ENCODE data around the gene TAS2R40. TPM values are rescaled to one million over a fixed set of nuclear protein-coding genes. Genes with fewer than 3 reads are reported as not detected.

Gene TAS2R40
- total and polyA plus RNA-seq, 10 of the 15 experiments (the other 5 are each of a cell fraction or from before 2014, with no cell fraction given), result not detected

DNA sequence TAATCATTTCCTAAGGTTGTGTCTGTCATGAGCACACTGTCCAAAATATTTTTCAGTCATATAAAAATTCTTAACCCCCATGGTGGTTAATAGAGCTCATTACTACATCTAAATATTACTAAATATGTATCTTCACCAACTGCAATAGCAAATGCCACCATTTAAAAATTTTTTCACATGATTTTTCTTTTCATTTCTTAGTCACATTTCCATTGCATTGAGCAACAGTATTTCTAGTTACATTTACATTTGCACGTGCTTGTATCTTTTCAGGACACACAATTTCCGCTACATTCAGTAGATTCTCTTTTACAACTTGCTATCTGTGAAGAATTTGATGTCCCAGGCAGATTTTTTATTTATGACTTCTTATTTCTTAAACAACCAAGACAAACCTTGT, 5.2 kb upstream of the TAS2R40 start:
- intact Hi-C loops (cut with micrococcal nuclease; ENCODE audit: unreplicated experiment), result loop anchor here (5.0 to 10.0 kb wide), 2 partner anchors 584 to 612 kb away; no protein-coding TSS in a partner anchor
- SMC1A ChIA-PET (ENCODE audit: uncharacterized antibody, unreplicated experiment), result interaction anchor here (0.6 to 6.5 kb wide), 5 partner anchors 23 to 588 kb away, joined by 3 to 191 read pairs (median 5); partner anchors contain the start of gene GSTK1
- RAD21 ChIA-PET (ENCODE audit: unreplicated experiment), result interaction anchor here (1.0 to 1.1 kb wide), 2 partner anchors 210 to 211 kb away, joined by 3 read pairs; no protein-coding TSS in a partner anchor

More for the DNA sequence above, 5.2 kb upstream of the TAS2R40 start:
- no peak overlapping the region for H3K4me3 ChIP-seq
- 7% methylated on average over 2 of the region's 2 CpGs for WGBS (ENCODE audit: insufficient coverage, insufficient replicate concordance, low lambda C conversion rate, missing lambda C conversion rate)
- H4K20me1 ChIP-seq (ENCODE audit: control insufficient read depth, insufficient read depth), result no peaks in the 10 kb centered on the region
- no peak for ATAC-seq
- CTCF ChIA-PET, result interaction anchor here (0.9 to 11.5 kb wide), 5 partner anchors 10 to 334 kb away, joined by 3 to 434 read pairs (median 5); no protein-coding TSS in a partner anchor
- H3K4me1 ChIP-seq (ENCODE audit: control insufficient read depth, insufficient read depth, low read length), result no peaks in the 10 kb centered on the region
- no peak overlapping the region for H3K9ac ChIP-seq (ENCODE audit: control insufficient read depth, insufficient read depth, low read length)
- DNase-seq (ENCODE audit: low read depth, low spot score), result no peak
- H3K27me3 ChIP-seq (replicated peaks in 1 of 2; ENCODE audit: control insufficient read depth in 2 of 2, insufficient read depth in 2 of 2, low read length in 1 of 2), result no peaks in the 10 kb centered on the region; a peak in 2 of 4 replicates
- no TSS peak for BruUV-seq (replicated peaks)
- no peaks in the 10 kb centered on the region for H3K9me3 ChIP-seq (replicated peaks; ENCODE audit: control insufficient read depth, insufficient read depth, low read length)
- no peak overlapping the region for H2AFZ ChIP-seq (ENCODE audit: control insufficient read depth, low read depth, low read length)
- no peaks in the 10 kb centered on the region for H3K36me3 ChIP-seq (ENCODE audit: control insufficient read depth in 2 of 2, insufficient read depth in 2 of 2, low read length in 1 of 2)
- POLR2A ChIA-PET, result interaction anchor here (0.5 kb wide), 1 partner anchor 250 kb away, joined by 4 read pairs; no protein-coding TSS in a partner anchor
- TF ChIP-seq NFYA (IDR thresholded peaks at IDR 0.05; ENCODE audit: borderline replicate concordance, low read depth, low read length) (no peak), BMI1 (IDR thresholded peaks at IDR 0.05; ENCODE audit: borderline replicate concordance) (no peak), YY1 (IDR thresholded peaks at IDR 0.05; ENCODE audit: low read depth, low read length) (no peak), BCL11A (IDR thresholded peaks at IDR 0.05; ENCODE audit: low read depth, low read length) (no peak), LARP7 (IDR thresholded peaks at IDR 0.05) (no peak), SREBF1 (IDR thresholded peaks at IDR 0.05; ENCODE audit: low read length) (no peak), POLR2AphosphoS5 (IDR thresholded peaks at IDR 0.05; ENCODE audit: low read length) (no peak), RFX5 (IDR thresholded peaks at IDR 0.05; ENCODE audit: low read depth, low read length) (no peak), EGR1 (IDR thresholded peaks at IDR 0.05; ENCODE audit: borderline replicate concordance in 1 of 2, low read depth in 2 of 2, low read length in 2 of 2) (no peak), PAX8 (IDR thresholded peaks at IDR 0.05) (no peak), RELA (IDR thresholded peaks at IDR 0.05; ENCODE audit: borderline replicate concordance, partially characterized antibody) (no peak), POLR2A (IDR thresholded peaks at IDR 0.05; ENCODE audit: low read depth, low read length) (no peak)
- TF ChIP-seq, protein P1, sequence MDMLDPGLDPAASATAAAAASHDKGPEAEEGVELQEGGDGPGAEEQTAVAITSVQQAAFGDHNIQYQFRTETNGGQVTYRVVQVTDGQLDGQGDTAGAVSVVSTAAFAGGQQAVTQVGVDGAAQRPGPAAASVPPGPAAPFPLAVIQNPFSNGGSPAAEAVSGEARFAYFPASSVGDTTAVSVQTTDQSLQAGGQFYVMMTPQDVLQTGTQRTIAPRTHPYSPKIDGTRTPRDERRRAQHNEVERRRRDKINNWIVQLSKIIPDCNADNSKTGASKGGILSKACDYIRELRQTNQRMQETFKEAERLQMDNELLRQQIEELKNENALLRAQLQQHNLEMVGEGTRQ (IDR thresholded peaks at IDR 0.05; ENCODE audit: borderline replicate concordance, low read depth, low read length), result no peak
- TF ChIP-seq, protein P2, sequence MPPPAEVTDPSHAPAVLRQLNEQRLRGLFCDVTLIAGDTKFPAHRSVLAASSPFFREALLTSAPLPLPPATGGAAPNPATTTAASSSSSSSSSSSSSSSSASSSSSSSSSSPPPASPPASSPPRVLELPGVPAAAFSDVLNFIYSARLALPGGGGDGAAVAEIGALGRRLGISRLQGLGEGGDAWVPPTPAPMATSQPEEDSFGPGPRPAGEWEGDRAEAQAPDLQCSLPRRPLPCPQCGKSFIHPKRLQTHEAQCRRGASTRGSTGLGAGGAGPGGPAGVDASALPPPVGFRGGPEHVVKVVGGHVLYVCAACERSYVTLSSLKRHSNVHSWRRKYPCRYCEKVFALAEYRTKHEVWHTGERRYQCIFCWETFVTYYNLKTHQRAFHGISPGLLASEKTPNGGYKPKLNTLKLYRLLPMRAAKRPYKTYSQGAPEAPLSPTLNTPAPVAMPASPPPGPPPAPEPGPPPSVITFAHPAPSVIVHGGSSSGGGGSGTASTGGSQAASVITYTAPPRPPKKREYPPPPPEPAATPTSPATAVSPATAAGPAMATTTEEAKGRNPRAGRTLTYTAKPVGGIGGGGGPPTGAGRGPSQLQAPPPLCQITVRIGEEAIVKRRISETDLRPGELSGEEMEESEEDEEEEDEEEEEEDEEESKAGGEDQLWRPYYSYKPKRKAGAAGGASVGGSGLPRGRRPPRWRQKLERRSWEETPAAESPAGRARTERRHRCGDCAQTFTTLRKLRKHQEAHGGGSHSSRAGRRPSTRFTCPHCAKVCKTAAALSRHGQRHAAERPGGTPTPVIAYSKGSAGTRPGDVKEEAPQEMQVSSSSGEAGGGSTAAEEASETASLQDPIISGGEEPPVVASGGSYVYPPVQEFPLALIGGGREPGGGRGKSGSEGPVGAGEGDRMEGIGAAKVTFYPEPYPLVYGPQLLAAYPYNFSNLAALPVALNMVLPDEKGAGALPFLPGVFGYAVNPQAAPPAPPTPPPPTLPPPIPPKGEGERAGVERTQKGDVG (CRISPR knock-in tag; IDR thresholded peaks at IDR 0.05), result no peak
- TF ChIP-seq, protein P3, sequence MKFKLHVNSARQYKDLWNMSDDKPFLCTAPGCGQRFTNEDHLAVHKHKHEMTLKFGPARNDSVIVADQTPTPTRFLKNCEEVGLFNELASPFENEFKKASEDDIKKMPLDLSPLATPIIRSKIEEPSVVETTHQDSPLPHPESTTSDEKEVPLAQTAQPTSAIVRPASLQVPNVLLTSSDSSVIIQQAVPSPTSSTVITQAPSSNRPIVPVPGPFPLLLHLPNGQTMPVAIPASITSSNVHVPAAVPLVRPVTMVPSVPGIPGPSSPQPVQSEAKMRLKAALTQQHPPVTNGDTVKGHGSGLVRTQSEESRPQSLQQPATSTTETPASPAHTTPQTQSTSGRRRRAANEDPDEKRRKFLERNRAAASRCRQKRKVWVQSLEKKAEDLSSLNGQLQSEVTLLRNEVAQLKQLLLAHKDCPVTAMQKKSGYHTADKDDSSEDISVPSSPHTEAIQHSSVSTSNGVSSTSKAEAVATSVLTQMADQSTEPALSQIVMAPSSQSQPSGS (IDR thresholded peaks at IDR 0.05; ENCODE audit: low read length), result no peak
- in situ Hi-C loops (cut with MboI), result loop anchor here (5.0 to 10.0 kb wide), 3 partner anchors 209 to 582 kb away; no protein-coding TSS in a partner anchor
- no peak for FAIRE-seq
- H3K79me2 ChIP-seq (ENCODE audit: control insufficient read depth, insufficient read depth, low read length), result no peaks in the 10 kb centered on the region
- H3K27ac ChIP-seq (ENCODE audit: control insufficient read depth, insufficient read depth), result no peak overlapping the region
- H3K4me2 ChIP-seq (ENCODE audit: control insufficient read depth, insufficient read depth), result no peak overlapping the region
